IPS-18c (cell line): ENCODE results near the gene ANKRD65.
"Not testable (repeated sequence)": the region's sequence is repeated elsewhere in the genome, so short reads cannot be mapped to it uniquely, and the experiment has no call there.

Experiments used
- H3K4me3 ChIP-seq: 2 replicates; pipeline ENCODE4 v1.7.0; 2013; ENCODE audit warnings: low read depth, mild to moderate bottlenecking, low read length, moderate library complexity; ENCODE audit not compliant: insufficient read depth
- H3K9me3 ChIP-seq: one replicate; pipeline ENCODE4 v1.6.1; 2013; ENCODE audit warnings: mild to moderate bottlenecking, low read length, moderate library complexity; ENCODE audit not compliant: control insufficient read depth, insufficient read depth

ANKRD65 gene

DNA sequence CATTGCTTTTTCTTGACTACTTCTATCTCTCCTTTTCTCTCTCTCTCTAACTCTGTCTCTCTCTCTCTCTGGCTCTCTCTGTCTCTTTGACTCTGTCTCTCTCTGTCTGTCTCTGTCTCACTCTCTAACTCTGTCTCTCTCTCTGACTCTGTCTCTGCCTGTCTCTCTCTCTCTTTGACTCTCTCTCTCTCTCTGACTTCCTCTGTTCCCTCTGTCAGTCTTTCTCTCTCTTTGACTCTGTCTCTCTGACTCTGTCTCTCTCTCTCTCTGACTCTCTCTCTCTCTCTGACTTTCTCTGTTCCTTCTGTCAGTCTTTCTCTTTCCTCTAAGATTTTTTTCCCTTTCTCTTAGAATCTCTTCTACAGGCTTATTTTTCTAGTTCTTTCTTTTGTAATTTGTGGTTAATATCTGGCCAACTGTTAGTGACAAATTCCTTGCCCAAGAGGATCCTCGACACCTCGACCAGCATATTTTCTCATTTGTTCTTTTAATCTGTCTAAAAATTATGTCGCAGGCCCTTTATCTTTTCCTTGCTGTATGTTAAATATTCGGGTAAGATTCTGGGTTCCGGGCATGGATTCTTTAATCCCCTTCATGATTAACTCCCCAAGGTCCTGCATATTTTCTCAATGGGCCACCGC lies 28.1 kb upstream of the ANKRD65 start, which contains the start of gene ATAD3C:
Gene ATAD3C (plus strand): TSS at position 591 of the 641 bp plus-strand sequence. CDS start 995 bp downstream, outside the sequence.
- H3K9me3 ChIP-seq, result no peaks in the 10 kb centered on the region
- no peak within 1 kb of the TSS for H3K4me3 ChIP-seq

DNA sequence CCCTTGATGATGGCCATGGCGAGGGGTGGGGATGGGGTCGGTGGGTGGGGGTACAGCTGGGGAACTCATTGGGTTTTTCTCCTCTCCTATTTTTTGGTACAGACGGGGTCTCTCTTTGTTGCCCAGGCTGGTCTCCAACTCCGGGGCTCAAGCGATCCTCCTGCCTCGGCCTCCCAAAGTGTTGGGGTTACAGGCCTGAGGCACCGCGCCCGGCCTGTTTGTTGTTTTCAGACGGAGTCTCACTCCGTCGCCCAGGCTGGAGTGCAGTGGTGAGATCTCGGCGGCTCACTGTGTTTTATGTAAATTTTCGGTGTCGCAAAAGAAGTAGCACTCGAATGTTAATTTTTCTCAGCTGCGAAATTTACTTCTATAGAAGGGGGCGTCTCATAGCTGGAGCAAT lies 25.6 kb upstream of the ANKRD65 start:
- not testable (repeated sequence) for H3K4me3 ChIP-seq, H3K9me3 ChIP-seq

DNA sequence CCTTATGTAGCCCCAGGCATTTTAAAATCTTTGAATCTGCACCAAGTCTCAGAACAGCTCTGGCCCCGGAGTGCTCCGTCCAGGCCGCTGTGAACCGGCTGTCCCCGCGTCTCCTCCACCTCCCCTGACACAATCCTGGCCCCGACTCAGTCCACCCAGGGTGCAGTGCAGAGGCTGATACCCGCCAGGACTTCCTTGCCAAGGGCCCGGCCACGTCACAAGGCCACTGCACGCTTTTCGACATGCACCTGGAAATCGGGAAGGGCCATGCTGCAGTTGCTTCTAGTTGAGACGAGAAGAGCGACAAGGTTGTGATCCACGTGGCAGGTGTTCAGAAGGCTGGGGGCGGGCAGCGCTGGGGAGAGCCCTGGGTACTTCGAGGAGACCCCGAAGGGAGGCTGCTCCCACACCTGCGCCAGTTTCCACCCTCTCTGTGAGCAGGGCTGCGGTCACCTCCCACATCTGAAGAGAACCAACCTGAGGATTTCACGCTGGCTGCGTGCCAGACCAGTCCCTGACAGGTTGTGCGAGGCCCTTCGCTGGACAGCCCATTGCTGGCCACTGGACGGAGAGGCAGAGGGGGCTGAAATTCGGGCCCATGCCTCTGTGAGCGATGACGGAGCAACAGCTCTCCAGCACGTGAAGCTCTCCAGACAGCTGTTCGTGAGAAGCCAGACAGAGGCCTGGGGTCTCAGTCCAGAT lies 21.1 kb upstream of the ANKRD65 start:
- H3K9me3 ChIP-seq, result no peaks in the 10 kb centered on the region

DNA sequence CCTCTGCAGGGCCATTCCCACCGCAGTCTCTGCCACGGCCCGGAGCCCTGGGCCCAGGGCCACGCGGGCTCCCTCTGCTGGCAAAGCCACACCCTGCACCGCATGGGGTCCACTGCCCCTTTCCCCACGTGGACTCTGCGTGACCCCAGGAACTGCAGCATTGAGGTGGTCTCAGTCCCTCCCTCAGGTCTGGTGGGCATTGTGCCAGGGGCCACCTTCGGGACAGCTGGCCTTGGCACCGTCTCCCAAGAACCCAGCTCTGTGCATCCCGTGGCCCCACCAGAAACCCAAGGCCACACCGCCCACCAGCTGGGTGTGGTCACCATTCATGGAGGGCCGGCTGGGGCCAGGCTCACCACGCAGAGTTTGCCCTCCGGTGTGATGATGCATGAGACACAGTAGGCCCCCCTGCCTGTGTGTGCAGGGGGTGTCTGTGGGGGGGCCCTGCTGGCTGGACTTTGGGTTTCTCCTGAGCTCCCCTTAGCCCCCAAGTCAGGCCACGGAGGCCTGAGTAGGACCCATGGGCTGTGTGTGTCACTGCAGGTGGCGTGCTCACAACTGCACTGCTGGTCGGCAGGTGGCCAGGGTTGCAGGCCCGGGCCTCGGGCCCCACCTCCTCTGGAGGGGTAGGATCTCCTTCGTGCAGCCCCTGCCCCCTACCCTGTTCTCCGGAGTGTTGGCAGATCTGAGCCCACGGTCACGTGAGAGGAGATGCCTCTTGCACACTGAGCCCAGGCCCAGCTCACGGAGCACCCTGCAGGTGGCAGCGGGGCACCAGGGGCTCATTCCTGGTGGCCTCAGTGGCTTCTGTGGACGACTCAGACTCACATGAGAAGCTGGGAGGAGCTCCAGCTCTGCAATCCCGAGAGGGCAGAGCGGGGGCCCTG lies 20.2 kb upstream of the ANKRD65 start:
- Histone ChIP-seq H3K9me3 (no peaks in the 10 kb centered on the region), H3K4me3 (no peak overlapping the region)

More for the DNA sequence above, 21.1 kb upstream of the ANKRD65 start:
- H3K4me3 ChIP-seq, result no peak overlapping the region

DNA sequence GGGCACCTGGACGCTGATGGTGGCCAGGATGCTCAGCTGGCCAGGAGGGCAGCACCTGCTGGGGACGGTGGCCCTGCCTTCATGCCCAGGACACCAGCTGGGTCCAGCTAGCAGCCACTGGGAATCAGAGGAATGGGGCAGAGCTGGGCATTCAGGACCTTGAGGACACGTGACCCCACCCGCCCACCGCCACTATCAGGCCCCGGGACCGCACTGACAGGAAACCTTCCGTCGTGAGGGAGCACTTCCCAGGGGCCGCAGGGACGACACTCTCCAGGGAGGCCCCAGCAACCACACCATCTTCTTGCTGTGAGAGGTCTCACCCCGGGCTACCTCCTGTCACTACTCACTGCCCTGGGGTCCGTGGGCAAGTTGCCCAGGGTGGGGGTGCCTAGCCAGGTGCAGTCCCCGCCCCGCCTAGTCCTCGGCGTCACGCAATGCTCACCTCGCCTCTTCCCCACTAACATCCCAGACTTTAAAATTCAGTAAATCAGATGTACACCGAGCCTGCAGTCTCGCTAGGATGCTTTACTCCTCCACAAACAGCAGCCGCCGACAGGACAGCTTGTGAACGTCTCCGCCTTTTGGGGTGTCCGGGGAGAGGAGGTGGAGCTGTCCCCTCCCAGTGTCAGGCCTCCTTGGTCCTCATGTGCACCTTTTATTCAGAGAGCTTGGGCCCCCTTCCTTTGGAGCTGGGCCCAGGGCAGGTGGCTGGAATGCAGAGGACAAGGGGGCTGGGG lies 19.4 kb upstream of the ANKRD65 start:
- no peak overlapping the region for H3K4me3 ChIP-seq
- no peaks in the 10 kb centered on the region for H3K9me3 ChIP-seq

DNA sequence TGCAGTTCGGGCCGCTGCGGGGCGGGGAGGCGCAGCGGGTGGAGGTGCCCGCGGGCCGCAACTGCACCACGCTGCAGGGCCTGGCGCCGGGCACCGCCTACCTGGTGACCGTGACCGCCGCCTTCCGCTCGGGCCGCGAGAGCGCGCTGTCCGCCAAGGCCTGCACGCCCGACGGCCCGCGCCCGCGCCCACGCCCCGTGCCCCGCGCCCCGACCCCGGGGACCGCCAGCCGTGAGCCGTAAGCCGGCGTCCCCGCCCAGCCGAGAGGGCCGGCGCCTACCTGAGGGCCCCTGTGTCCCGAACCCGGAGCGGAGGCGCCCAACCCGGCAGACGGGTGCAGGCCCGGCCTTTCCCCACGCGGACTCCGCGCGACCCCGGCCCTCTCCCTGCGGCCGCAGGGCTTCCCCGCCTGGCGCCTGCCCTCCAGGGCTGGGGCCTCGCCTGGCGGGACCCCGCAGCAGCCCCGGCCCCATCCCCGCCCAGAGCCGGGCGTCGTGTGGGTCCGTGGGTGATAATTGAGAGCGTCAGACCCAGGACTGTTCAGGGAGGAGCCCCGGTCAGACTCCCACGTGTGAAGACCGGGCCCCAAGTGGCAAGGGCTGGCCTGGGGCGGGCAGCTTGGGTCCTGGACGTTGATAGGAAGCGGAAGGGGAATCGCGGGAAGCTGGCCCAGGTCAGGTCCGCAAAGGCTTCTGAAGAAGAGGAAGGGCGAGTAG lies 18.6 kb upstream of the ANKRD65 start:
- H3K9me3 ChIP-seq, result no peaks in the 10 kb centered on the region

DNA sequence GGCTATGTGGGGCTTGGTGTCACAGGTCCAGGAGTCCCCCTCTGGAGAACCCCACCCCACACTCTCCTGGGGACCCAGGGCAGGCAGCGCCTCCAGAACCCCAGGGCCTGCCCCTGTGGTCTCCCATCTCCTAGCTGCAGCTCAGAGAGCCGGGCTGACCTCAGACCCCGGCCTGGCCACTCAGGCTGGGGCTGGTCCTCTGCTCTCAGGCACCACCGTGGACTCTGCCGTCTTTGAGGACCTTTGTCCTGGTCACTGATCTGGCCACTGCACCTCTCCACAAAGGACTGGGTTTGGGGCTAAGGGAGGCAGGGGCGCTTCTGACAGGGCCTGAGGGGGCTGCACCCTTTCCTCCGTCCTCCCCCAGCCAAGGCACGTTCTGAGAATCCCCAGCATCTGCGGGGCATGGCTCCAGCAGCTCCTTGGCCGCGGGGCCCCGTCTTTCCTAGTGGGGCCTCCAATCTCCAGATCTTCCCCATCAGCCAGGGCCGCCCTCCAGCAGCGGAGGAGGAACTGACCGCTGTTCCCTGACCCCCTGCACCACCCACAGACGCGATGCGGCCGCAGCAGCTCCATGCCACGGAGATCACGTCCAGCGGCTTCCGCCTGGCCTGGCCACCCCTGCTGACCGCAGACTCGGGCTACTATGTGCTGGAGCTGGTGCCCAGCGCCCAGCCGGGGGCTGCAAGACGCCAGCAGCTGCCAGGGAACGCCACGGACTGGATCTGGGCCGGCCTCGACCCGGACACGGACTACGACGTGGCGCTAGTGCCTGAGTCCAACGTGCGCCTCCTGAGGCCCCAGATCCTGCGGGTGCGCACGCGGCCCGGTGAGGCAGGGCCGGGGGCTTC lies 17.7 kb upstream of the ANKRD65 start:
- Histone ChIP-seq H3K4me3 (no peak overlapping the region), H3K9me3 (no peaks in the 10 kb centered on the region)

More for the DNA sequence above, 18.6 kb upstream of the ANKRD65 start:
- no peak overlapping the region for H3K4me3 ChIP-seq

DNA sequence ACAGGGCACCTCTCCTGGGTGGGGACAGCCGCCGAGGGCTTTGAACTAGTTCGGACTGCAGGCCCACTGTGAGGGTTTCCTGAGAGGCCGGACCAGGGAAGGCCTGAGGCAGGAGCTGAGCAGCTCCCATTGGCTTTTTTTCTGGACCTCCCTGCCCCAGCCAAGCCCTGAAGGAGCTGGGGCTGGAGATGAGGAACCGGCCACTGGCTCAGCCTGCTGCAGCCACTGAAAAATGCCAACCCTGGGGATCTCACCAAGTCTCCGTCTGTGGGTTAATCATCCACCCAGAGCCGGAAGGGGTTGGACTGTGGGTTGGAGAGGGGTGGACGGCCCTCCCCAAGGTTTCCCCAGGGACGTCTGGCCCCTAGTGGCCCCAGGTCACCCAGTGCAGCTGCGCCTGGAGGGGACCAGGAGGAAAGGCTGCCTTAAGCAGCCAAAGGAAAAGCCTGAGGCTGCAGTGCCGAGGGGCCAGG lies 16.9 kb upstream of the ANKRD65 start:
- H3K9me3 ChIP-seq, result no peaks in the 10 kb centered on the region
- H3K4me3 ChIP-seq, result no peak overlapping the region

DNA sequence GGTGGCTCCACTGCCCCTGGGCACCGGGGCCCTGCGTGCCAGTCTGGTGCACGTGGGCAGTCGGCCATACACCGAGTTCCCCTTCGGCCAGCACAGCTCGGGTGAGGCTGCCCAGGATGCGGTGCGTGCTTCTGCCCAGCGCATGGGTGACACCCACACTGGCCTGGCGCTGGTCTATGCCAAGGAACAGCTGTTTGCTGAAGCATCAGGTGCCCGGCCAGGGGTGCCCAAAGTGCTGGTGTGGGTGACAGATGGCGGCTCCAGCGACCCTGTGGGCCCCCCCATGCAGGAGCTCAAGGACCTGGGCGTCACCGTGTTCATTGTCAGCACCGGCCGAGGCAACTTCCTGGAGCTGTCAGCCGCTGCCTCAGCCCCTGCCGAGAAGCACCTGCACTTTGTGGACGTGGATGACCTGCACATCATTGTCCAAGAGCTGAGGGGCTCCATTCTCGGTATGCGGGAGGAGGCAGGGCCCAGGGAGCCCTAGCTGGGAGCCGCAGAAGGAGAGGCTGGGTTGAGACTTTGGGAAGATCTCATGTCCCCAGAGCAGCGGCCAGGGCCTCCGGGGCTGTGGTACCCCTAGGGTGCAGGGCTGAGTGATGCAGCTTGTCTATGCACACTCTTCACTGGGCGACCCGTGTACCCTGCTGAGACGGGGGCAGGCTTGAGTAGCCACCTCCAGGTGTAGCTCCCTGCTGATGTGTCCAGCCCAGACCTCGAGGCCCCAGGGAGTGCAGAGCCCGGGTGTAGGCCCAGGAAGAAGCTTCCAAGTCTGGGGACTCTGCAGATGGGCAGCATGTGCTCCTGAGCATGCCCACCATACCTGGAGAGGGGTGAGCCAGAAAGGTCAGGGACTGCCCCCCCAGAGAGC lies 16.2 kb upstream of the ANKRD65 start:
- H3K4me3 ChIP-seq, result no peak overlapping the region

DNA sequence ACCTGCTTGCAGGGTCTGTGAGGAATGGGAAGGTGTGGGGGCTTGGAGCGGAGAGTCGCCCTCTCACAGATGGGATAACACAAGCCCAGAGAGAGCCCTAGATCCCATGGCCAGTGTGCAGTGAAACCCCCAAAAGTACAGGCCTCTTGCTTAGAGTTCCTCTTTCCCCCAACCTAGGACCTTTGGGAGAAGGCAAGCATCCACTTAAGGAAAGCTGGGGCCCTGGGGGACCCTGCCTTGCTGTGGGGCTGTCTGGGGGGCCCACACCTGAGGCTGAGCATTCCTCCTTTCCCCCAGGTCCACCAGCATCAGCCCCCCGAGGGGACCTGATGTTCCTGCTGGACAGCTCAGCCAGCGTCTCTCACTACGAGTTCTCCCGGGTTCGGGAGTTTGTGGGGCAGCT lies 15.6 kb upstream of the ANKRD65 start:
- peak overlapping the region; percentile 62 for H3K4me3 ChIP-seq
- H3K9me3 ChIP-seq, result no peaks in the 10 kb centered on the region

More for the DNA sequence above, 16.2 kb upstream of the ANKRD65 start:
- no peaks in the 10 kb centered on the region for H3K9me3 ChIP-seq

DNA sequence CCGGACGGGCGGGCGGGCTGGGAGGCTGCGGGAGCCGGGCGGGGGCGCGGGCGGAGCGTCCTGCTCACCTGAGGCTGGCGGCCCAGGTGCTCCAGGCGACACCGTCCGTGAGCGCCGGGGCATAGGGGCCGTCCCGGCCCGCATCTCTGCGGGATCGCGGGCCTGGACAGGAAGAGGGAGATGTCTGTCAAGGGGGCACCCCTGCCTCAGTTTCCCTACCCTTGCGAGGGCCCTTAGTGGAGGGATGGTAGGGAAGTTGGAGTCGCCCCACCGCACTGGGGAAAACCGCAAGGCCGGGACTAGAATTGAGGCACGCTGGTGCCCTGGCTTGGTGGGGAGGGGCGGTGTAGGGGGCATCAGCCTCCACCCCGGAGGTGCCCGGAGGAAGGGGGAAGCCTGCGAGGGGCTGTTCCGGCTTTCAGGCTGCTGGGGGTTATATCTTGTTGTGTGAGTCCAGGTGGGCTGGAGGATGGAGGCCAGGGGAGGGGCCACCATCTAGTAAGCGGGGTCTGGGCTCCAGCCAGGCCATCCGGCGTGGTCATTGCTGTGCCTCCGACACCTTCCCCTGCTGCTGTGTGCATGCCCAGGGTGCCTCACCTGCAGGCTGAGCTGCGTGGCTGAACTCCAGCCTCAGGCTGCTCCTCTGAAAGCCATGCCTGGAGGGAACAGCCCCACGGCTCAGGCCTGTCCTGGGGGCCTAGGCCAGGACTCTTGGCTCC lies 15.0 kb upstream of the ANKRD65 start:
- Histone ChIP-seq H3K9me3 (no peaks in the 10 kb centered on the region), H3K4me3 (peak overlapping the region; percentile 62)

DNA sequence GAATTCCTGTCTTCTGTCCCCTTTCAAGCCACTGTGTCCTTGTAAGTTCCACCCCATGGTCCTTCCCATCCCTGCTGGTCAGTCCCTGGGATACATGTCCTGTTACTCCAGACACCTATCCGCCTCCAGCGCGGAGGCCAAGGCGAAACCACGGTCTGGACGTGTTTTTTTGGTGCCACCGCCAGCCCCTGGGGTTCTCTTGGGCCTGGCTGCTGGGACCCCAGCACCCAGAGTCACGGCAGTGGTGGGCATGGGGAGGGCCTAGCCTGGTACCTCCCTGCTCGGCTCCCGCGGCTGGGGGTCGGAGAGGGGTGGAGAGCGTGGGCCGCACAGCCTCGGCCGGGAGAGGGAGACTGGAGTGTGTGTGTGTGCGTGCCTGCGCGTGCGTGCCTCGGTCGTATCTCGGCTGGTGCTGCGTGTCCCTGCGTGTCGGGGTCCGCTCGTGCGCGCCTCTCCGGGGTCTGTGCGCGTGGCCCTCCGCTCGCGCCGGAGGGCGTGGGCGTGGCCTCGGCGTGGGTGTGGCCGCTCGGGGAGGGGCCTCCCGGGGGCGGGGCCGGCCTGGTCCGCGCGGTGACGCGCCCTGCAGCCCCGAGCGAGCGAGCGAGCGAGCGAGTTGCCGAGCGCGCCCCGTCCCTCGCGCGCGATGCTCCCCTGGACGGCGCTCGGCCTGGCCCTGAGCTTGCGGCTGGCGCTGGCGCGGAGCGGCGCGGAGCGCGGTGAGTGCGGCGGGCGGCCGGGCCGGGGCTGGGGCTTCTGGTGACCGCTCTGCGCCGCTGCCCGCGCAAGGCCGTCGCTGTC lies 14.2 kb upstream of the ANKRD65 start, which contains the start of gene VWA1:
Gene VWA1 (plus strand): TSS at position 585 of the 798 bp plus-strand sequence. CDS start 59 bp downstream, at position 644.
- H3K4me3 ChIP-seq, result peak within 1 kb of the TSS; percentile 62
- H3K9me3 ChIP-seq, result no peaks in the 10 kb centered on the region

DNA sequence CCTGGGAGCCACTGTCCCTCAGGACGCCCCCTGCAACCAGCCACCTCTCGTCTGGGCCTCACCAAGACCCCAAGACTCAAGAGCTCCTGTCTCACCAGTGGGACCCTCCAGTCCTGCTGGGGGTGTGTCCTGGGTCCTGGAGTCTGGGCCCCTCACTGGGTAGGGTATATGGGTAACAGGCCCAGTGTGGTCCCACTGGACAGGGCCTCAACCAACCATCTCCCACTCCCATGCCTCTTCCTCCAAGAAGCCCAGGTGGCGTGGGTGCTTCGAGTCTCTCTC lies 13.7 kb upstream of the ANKRD65 start:
- H3K4me3 ChIP-seq, result peak overlapping the region; percentile 62
- H3K9me3 ChIP-seq, result no peaks in the 10 kb centered on the region
